ENCODE results near the gene PDCD1. TPM values are rescaled to one million over a fixed set of nuclear protein-coding genes. Genes with fewer than 3 reads are reported as not detected.

PDCD1 gene
- total and polyA plus RNA-seq, 2 of the 13 experiments (the other 11 are each of a cell fraction or from before 2014, with no cell fraction given): 0.04 TPM; not detected in 1

DNA sequence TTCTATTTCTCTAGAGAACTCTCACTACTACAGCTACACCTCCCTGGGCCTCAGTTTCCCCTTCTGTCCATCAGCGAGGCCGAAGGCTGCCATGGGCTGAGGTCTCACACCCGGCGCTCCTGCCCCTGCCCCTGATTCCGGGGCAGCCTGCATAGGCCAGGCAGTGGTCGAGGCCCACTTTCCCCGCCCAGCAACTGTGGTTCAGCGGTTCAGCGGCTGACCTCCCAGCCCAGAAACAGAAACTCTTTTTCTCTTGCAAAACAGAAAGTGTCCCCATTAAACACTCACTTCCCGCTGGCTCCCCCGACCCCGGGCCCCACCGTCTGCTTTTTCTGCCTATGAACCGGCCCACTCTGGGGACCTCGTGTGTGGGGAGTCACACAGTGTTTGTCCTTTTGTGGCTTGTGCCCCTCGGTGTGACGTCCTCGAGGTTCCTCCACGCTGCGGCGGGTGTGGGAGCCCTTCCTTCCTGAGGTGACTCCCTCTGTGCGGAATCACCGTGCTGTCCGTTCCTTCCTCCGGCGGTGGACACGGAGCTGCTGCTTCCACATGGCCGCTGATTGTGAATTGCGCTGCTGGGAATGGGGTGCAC is 16.0 kb downstream of the PDCD1 start (continued):
- peak; percentile 3; the same call in 1 of the 2 replicates for TF ChIP-seq KDM5B (CRISPR knock-in tag; IDR thresholded peaks at IDR 0.05; ENCODE audit: borderline replicate concordance)
- no peak for TF ChIP-seq NR3C1 (CRISPR knock-in tag; IDR thresholded peaks at IDR 0.05)
- TF ChIP-seq ZNF850 (CRISPR knock-in tag; conservative IDR thresholded peaks at IDR 0.05): no peak
- TF ChIP-seq NR1H2 (CRISPR knock-in tag; IDR thresholded peaks at IDR 0.05; ENCODE audit: borderline replicate concordance, low read depth): no peak
- no peak for TF ChIP-seq ZSCAN25 (CRISPR knock-in tag; IDR thresholded peaks at IDR 0.05)
- no peak for TF ChIP-seq SMARCC2 (IDR thresholded peaks at IDR 0.05)
- TF ChIP-seq, protein P1, sequence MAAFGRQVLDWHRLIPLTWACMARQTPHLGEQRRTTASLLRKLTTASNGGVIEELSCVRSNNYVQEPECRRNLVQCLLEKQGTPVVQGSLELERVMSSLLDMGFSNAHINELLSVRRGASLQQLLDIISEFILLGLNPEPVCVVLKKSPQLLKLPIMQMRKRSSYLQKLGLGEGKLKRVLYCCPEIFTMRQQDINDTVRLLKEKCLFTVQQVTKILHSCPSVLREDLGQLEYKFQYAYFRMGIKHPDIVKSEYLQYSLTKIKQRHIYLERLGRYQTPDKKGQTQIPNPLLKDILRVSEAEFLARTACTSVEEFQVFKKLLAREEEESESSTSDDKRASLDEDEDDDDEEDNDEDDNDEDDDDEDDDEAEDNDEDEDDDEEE (CRISPR knock-in tag; IDR thresholded peaks at IDR 0.05): no peak
- TF ChIP-seq XRCC5 (optimal IDR thresholded peaks at IDR 0.05; ENCODE audit: low read length): no peak
- TF ChIP-seq, protein P2, sequence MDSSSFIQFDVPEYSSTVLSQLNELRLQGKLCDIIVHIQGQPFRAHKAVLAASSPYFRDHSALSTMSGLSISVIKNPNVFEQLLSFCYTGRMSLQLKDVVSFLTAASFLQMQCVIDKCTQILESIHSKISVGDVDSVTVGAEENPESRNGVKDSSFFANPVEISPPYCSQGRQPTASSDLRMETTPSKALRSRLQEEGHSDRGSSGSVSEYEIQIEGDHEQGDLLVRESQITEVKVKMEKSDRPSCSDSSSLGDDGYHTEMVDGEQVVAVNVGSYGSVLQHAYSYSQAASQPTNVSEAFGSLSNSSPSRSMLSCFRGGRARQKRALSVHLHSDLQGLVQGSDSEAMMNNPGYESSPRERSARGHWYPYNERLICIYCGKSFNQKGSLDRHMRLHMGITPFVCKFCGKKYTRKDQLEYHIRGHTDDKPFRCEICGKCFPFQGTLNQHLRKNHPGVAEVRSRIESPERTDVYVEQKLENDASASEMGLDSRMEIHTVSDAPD (CRISPR knock-in tag; IDR thresholded peaks at IDR 0.05): no peak
- no peak for TF ChIP-seq ZBTB3 (CRISPR knock-in tag; IDR thresholded peaks at IDR 0.05; ENCODE audit: borderline replicate concordance, low read depth)
- no peak for TF ChIP-seq SMAD1 (CRISPR knock-in tag; IDR thresholded peaks at IDR 0.05; ENCODE audit: borderline replicate concordance, low read depth)
- 0 out of 2 replicates have a peak, but pooled peaks have one; percentile 10 for TF ChIP-seq ZMYM3 (CRISPR knock-in tag; IDR thresholded peaks at IDR 0.05)
- no peak for TF ChIP-seq KDM2A (CRISPR knock-in tag; IDR thresholded peaks at IDR 0.05; ENCODE audit: borderline replicate concordance, low read depth)
- TF ChIP-seq, protein P3, sequence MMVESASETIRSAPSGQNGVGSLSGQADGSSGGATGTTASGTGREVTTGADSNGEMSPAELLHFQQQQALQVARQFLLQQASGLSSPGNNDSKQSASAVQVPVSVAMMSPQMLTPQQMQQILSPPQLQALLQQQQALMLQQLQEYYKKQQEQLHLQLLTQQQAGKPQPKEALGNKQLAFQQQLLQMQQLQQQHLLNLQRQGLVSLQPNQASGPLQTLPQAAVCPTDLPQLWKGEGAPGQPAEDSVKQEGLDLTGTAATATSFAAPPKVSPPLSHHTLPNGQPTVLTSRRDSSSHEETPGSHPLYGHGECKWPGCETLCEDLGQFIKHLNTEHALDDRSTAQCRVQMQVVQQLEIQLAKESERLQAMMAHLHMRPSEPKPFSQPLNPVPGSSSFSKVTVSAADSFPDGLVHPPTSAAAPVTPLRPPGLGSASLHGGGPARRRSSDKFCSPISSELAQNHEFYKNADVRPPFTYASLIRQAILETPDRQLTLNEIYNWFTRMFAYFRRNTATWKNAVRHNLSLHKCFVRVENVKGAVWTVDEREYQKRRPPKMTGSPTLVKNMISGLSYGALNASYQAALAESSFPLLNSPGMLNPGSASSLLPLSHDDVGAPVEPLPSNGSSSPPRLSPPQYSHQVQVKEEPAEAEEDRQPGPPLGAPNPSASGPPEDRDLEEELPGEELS (CRISPR knock-in tag; IDR thresholded peaks at IDR 0.05): no peak
- no peak for TF ChIP-seq HNRNPK (IDR thresholded peaks at IDR 0.05; ENCODE audit: low read depth, low read length, poor library complexity, severe bottlenecking)
- TF ChIP-seq, protein P4, sequence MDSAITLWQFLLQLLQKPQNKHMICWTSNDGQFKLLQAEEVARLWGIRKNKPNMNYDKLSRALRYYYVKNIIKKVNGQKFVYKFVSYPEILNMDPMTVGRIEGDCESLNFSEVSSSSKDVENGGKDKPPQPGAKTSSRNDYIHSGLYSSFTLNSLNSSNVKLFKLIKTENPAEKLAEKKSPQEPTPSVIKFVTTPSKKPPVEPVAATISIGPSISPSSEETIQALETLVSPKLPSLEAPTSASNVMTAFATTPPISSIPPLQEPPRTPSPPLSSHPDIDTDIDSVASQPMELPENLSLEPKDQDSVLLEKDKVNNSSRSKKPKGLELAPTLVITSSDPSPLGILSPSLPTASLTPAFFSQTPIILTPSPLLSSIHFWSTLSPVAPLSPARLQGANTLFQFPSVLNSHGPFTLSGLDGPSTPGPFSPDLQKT (CRISPR knock-in tag; IDR thresholded peaks at IDR 0.05; ENCODE audit: borderline replicate concordance): no peak
- TF ChIP-seq NFE2 (CRISPR knock-in tag; IDR thresholded peaks at IDR 0.05): no peak
- TF ChIP-seq NFYC (CRISPR knock-in tag; IDR thresholded peaks at IDR 0.05): no peak
- no peak for TF ChIP-seq KLF16 (CRISPR knock-in tag; IDR thresholded peaks at IDR 0.05)
- TF ChIP-seq PTBP1 (IDR thresholded peaks at IDR 0.05; ENCODE audit: low read depth, low read length, poor library complexity, severe bottlenecking): no peak
- no peak for TF ChIP-seq GTF3A (CRISPR knock-in tag; conservative IDR thresholded peaks at IDR 0.05)
- no peak for TF ChIP-seq SIX1 (CRISPR knock-in tag; IDR thresholded peaks at IDR 0.05; ENCODE audit: borderline replicate concordance)
- TF ChIP-seq KLF9 (CRISPR knock-in tag; IDR thresholded peaks at IDR 0.05; ENCODE audit: low read depth): no peak
- TF ChIP-seq ZMYM4 (CRISPR knock-in tag; IDR thresholded peaks at IDR 0.05): no peak
- TF ChIP-seq TAF1 (CRISPR knock-in tag; IDR thresholded peaks at IDR 0.05): no peak
- no peak for TF ChIP-seq ZNF501 (CRISPR knock-in tag; IDR thresholded peaks at IDR 0.05)
- TF ChIP-seq SP1 (IDR thresholded peaks at IDR 0.05): no peak
- TF ChIP-seq SP1 (CRISPR knock-in tag; IDR thresholded peaks at IDR 0.05): no peak
